K562 (cell line): Measurements from ENCODE around the gene ARSI. TPM values are rescaled to one million over a fixed set of nuclear protein-coding genes. Genes with fewer than 3 reads are reported as not detected.

ENCODE experiments used
- ATAC-seq: fragments of 200-7000 bp; cut with Tn5 transposase; 3 replicates; pipeline ENCODE4 v1.9.1; 2020; ENCODE audit warnings: moderate library complexity
- BruUV-seq: library from RNA; stranded (reverse); fragments of 400-500 nt; replicated peaks from 2 replicates; lab custom pipeline; 2021; lab: Mats Ljungman, UMichigan
- CTCF ChIA-PET: fragments of 300-600 bp; formaldehyde crosslinking; extraction: SDS; loops from one replicate; lab custom pipeline; 2021; ENCODE audit warnings: low intra/inter-chr PET ratio; lab: Yijun Ruan, JAX
- POLR2A ChIA-PET: fragments of 300-600, 350-650 bp; sonication (Branson Sonifier 250); formaldehyde crosslinking; extraction: SDS; loops from one replicate; lab custom pipeline; 2021; ENCODE audit warnings: antibody characterized with exemption, inconsistent platforms; lab: Yijun Ruan, JAX
- DNase-seq, 4 experiments: peaks; one replicate each; pipeline versions ENCODE4 v3.0.0 to v3.0.0-alpha.2; 2011 to 2018; ENCODE audit warnings: low spot score in 3 of 4, mixed read lengths in 3 of 4; ENCODE audit errors: extremely low read depth in 1 of 4
- FAIRE-seq: peaks from 2 replicates; lab custom pipeline; 2011; peaks lifted over from hg19 to GRCh38; lab: Jason Lieb, UNC
- H2AFZ ChIP-seq: 2 replicates; pipeline ENCODE4 v1.6.0; 2011; ENCODE audit warnings: low read depth, low read length, control low read depth, inconsistent platforms
- H3K27ac ChIP-seq: fragments of 200-600 bp; 3 replicates; pipeline ENCODE4 v1.8.0; 2011; ENCODE audit warnings: low read depth, mild to moderate bottlenecking, control low read depth, inconsistent platforms, low read length, moderate library complexity, mixed read lengths; ENCODE audit errors: extremely low read depth
- H3K27me3 ChIP-seq, 2 experiments: fragments of 300-600 bp in 1 of 2; 2 replicates in 1 of 2; 3 replicates in 1 of 2; pipeline versions ENCODE4 v1.6.0 to v1.8.0; 2011; ENCODE audit warnings: inconsistent platforms in 2 of 2, low read length in 2 of 2, mild to moderate bottlenecking in 1 of 2, mixed read lengths in 1 of 2, moderate library complexity in 1 of 2; ENCODE audit not compliant: control insufficient read depth in 2 of 2, insufficient read depth in 2 of 2
- H3K36me3 ChIP-seq: fragments of 300-600 bp; 3 replicates; pipeline ENCODE4 v1.8.0; 2011; ENCODE audit warnings: mild to moderate bottlenecking, low read length, inconsistent platforms; ENCODE audit not compliant: control insufficient read depth, insufficient read depth
- H3K4me1 ChIP-seq, 2 experiments: fragments of 200-600 bp in 1 of 2; replicated peaks in 1 of 2; 2 replicates in 1 of 2; 3 replicates in 1 of 2; pipeline versions ENCODE4 v1.5.1 to v1.8.0; 2011; ENCODE audit warnings: inconsistent platforms in 2 of 2, low read length in 2 of 2, mild to moderate bottlenecking in 1 of 2, mixed read lengths in 1 of 2, moderate library complexity in 1 of 2; ENCODE audit not compliant: control insufficient read depth in 2 of 2, insufficient read depth in 2 of 2
- H3K4me2 ChIP-seq: 2 replicates; pipeline ENCODE4 v1.6.1; 2011; ENCODE audit warnings: low read length, control low read depth, inconsistent platforms, mixed read lengths; ENCODE audit not compliant: insufficient read depth
- H3K4me3 ChIP-seq: fragments of 200-600 bp; sonication (generic), shearing (Covaris generic); 2 replicates; pipeline ENCODE4 v1.5.1; 2016; ENCODE audit warnings: control low read depth, inconsistent platforms
- H3K79me2 ChIP-seq: fragments of 200-600 bp; 3 replicates; pipeline ENCODE4 v1.8.0; 2011; ENCODE audit warnings: low read length, inconsistent platforms; ENCODE audit not compliant: control insufficient read depth, insufficient read depth
- H3K9ac ChIP-seq, 2 experiments: 2 replicates each; pipeline versions ENCODE4 v1.6.0 to v1.6.1; 2011; ENCODE audit warnings: low read depth in 2 of 2, low read length in 2 of 2, control low read depth in 1 of 2, inconsistent platforms in 1 of 2, mild to moderate bottlenecking in 1 of 2, mixed read lengths in 1 of 2; ENCODE audit not compliant: insufficient read depth in 1 of 2
- H3K9me1 ChIP-seq: one replicate; pipeline ENCODE4 v1.6.0; 2011; ENCODE audit warnings: inconsistent platforms, mild to moderate bottlenecking, low read length, moderate library complexity; ENCODE audit not compliant: control insufficient read depth, insufficient read depth
- H3K9me3 ChIP-seq: replicated peaks from 2 replicates; pipeline ENCODE4 v1.5.1; 2011; ENCODE audit warnings: low read depth, low read length, inconsistent platforms; ENCODE audit not compliant: control insufficient read depth, insufficient read depth
- H4K20me1 ChIP-seq: replicated peaks from 2 replicates; pipeline ENCODE4 v1.6.1; 2011; ENCODE audit warnings: low read length, inconsistent platforms, mixed read lengths; ENCODE audit not compliant: control insufficient read depth, insufficient read depth
- BACH1 ChIP-seq: fragments of 200-800 bp; sonication (Bioruptor generic); IDR thresholded peaks from 2 replicates; pipeline ENCODE4 v1.6.1; 2016; ENCODE audit warnings: missing genetic modification characterization, missing compliant biosample characterization
- BHLHE40 ChIP-seq: IDR thresholded peaks from 2 replicates; pipeline ENCODE4 v1.6.1; 2011; ENCODE audit warnings: low read length, improper control_type of control experiment
- DPF2 ChIP-seq: fragments of 450-650 bp; IDR thresholded peaks from 2 replicates; pipeline ENCODE4 v1.6.1; 2016
- EP300 ChIP-seq: IDR thresholded peaks from 2 replicates; pipeline ENCODE4 v1.6.1; 2012; ENCODE audit warnings: low read length, improper control_type of control experiment
- ID3 ChIP-seq, 2 experiments: fragments of 250-450 bp in 1 of 2; fragments of 450-650 bp in 1 of 2; sonication (Bioruptor Pico) in 1 of 2; IDR thresholded peaks; 2 replicates each; pipeline versions ENCODE4 v1.6.1 to v1.8.0; 2016 to 2021; ENCODE audit warnings: mild to moderate bottlenecking in 2 of 2, moderate library complexity in 2 of 2, missing compliant biosample characterization in 1 of 2, missing genetic modification characterization in 1 of 2
- MAX ChIP-seq: sonication (generic); formaldehyde crosslinking; IDR thresholded peaks from 2 replicates; pipeline ENCODE4 v1.9.0; 2022; ENCODE audit warnings: mild to moderate bottlenecking, missing genetic modification reagents
- NFIC ChIP-seq: fragments of 450-650 bp; IDR thresholded peaks from 2 replicates; pipeline ENCODE4 v1.6.1; 2017; ENCODE audit warnings: mild to moderate bottlenecking, inconsistent platforms
- NR1H2 ChIP-seq: sonication (generic); formaldehyde crosslinking; IDR thresholded peaks from 2 replicates; pipeline ENCODE4 v1.4.0; 2020; ENCODE audit warnings: mild to moderate bottlenecking, missing genetic modification reagents
- NR4A1 ChIP-seq, 2 experiments: fragments of 250-450 bp in 1 of 2; fragments of 450-650 bp in 1 of 2; sonication (Bioruptor Pico) in 1 of 2; IDR thresholded peaks; 2 replicates each; pipeline versions ENCODE4 v1.4.0 to v1.6.1; 2016 to 2020; ENCODE audit warnings: mild to moderate bottlenecking in 2 of 2, missing compliant biosample characterization in 1 of 2, missing genetic modification characterization in 1 of 2, moderate library complexity in 1 of 2
- SMAD4 ChIP-seq: fragments of 250-450 bp; sonication (Bioruptor Pico); conservative IDR thresholded peaks from 2 replicates; pipeline ENCODE4 v1.8.0; 2021; ENCODE audit warnings: inconsistent platforms, mild to moderate bottlenecking, moderate library complexity
- STAT5A ChIP-seq: IDR thresholded peaks from 2 replicates; pipeline ENCODE4 v1.6.1; 2012; ENCODE audit warnings: low read length, inconsistent platforms, borderline replicate concordance
- ZNF133 ChIP-seq: fragments of 250-450 bp; sonication (Bioruptor Pico); IDR thresholded peaks from 2 replicates; pipeline ENCODE4 v1.4.0; 2020; ENCODE audit warnings: mild to moderate bottlenecking
- ZNF274 ChIP-seq: IDR thresholded peaks from 2 replicates; pipeline ENCODE4 v1.6.1; 2011; ENCODE audit warnings: low read depth, mild to moderate bottlenecking, low read length, moderate library complexity, borderline replicate concordance
- ZNF316 ChIP-seq: fragments of 450-650 bp; IDR thresholded peaks from 2 replicates; pipeline ENCODE4 v1.6.1; 2016
- WGBS: fragments of 100-300 bp; shearing (Covaris generic); methylation state at CpG from one replicate; pipeline ENCODE4 v1.1.6; 2016; ENCODE audit warnings: low coverage, mixed read lengths; ENCODE audit not compliant: insufficient coverage; ENCODE audit errors: missing lambda C conversion rate; 5-methylcytosine and 5-hydroxymethylcytosine counted together
- in situ Hi-C: fragments of 300-500 bp; cut with MboI; formaldehyde crosslinking; loops from 4 replicates; pipeline ENCODE4 v1.15.0; 2018; ENCODE audit warnings: inconsistent platforms, mixed read lengths
- intact Hi-C: fragments of 100-400 bp; cut with micrococcal nuclease; formaldehyde crosslinking; loops from 2 replicates; pipeline ENCODE4 v1.14.2; 2022
- polyA plus RNA-seq, 8 experiments: library from polyadenylated mRNA; depleted of rRNA in 4 of 8; stranded (reverse) in 5 of 8; unstranded in 3 of 8; fragments of >200 nt; fragmentation: Nextera tagmentation in 2 of 8; fragmentation: Illumina TruSeq in 1 of 8; extraction: Ambion mirVana in 2 of 8; extraction: Trizol in 1 of 8; gene quantifications; 2 replicates each; pipeline versions ENCODE4 v1.2.1 to v1.2.3, GENCODE V29; 2011 to 2014; ENCODE audit warnings: inconsistent platforms in 1 of 8, missing spikeins in 1 of 8
- total RNA-seq, 7 experiments: library from RNA; depleted of rRNA in 6 of 7; stranded (reverse); fragments of >200 nt in 6 of 7; fragmentation: Illumina TruSeq in 2 of 7; extraction: Trizol in 2 of 7; gene quantifications; 2 replicates each; pipeline versions ENCODE4 v1.2.1 to v1.2.3, GENCODE V29; 2011 to 2021; ENCODE audit warnings: low replicate concordance in 1 of 7
- TF ChIP-seq, protein P1 (sequence below), 2 experiments: fragments of 450-650 bp; formaldehyde crosslinking in 1 of 2; IDR thresholded peaks; 2 replicates each; pipeline versions ENCODE4 v1.4.0 to v1.6.1; 2014 to 2020; ENCODE audit warnings: mild to moderate bottlenecking in 2 of 2, borderline replicate concordance in 1 of 2, low read depth in 1 of 2

Gene ARSI
- total and polyA plus RNA-seq, 9 of the 15 experiments (the other 6 are each of a cell fraction or from before 2014, with no cell fraction given), result 0.04 to 0.07 TPM; not detected in 7

DNA sequence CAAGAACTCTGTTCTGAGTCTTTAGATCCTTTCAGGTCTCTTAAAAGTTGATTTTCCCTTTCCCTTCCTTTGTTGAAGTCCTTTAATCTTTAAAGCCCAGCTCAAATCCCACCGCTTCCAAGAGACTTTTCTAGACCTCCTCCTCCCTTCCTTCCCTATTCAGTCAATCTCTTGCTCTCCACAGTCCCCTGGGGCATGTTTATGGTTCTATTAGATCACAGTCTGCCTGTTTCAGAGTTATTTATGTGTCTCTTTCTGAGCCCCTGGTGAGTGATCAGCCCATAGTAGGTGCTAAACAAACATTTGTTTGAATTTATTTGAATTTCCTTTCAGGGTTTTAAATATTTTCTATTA lies 7.2 kb upstream of the ARSI start:
- no peak for FAIRE-seq
- DNase-seq, result no peak
- POLR2A ChIA-PET, result interaction anchor here (0.6 to 2.9 kb wide), 3 partner anchors 10 to 25 kb away, joined by 3 to 7 read pairs (median 7); no protein-coding TSS in a partner anchor
- Histone ChIP-seq H3K36me3 (no peaks in the 10 kb centered on the region), H3K4me2 (no peak overlapping the region), H4K20me1 (no peaks in the 10 kb centered on the region; the same call in 1 of the 2 replicates), H3K4me3 (no peak overlapping the region), H3K9ac (no peak overlapping the region), H3K9me1 (no peaks in the 10 kb centered on the region), H3K27me3 (peaks cover 26 to 38% of the 10 kb centered on the region in 2 experiments), H2AFZ (no peak overlapping the region), H3K9me3 (no peaks in the 10 kb centered on the region), H3K27ac (no peak overlapping the region), H3K4me1 (no peaks in the 10 kb centered on the region), H3K79me2 (no peaks in the 10 kb centered on the region)
- in situ Hi-C loops, result no loop called here
- 0% methylated on average over 1 of the region's 1 CpG for WGBS
- CTCF ChIA-PET, result no interaction called here
- intact Hi-C loops, result no loop called here
- BruUV-seq, result no TSS peak
- ATAC-seq, result no peak
- TF ChIP-seq SMAD4 (CRISPR knock-in tag) (no peak), NR4A1 (CRISPR knock-in tag; IDR thresholded peaks at IDR 0.05) (no peak), NR4A1 (tag; IDR thresholded peaks at IDR 0.05) (no peak), BACH1 (tag) (no peak), ZNF133 (CRISPR knock-in tag) (no peak), STAT5A (no peak), BHLHE40 (no peak), EP300 (no peak), ZNF316 (no peak), DPF2 (no peak), NR1H2 (CRISPR knock-in tag) (no peak), NFIC (no peak), ZNF274 (no peak), MAX (CRISPR knock-in tag) (no peak), ID3 (CRISPR knock-in tag; IDR thresholded peaks at IDR 0.05) (no peak), ID3 (tag; IDR thresholded peaks at IDR 0.05) (no peak)
- TF ChIP-seq, protein P1, sequence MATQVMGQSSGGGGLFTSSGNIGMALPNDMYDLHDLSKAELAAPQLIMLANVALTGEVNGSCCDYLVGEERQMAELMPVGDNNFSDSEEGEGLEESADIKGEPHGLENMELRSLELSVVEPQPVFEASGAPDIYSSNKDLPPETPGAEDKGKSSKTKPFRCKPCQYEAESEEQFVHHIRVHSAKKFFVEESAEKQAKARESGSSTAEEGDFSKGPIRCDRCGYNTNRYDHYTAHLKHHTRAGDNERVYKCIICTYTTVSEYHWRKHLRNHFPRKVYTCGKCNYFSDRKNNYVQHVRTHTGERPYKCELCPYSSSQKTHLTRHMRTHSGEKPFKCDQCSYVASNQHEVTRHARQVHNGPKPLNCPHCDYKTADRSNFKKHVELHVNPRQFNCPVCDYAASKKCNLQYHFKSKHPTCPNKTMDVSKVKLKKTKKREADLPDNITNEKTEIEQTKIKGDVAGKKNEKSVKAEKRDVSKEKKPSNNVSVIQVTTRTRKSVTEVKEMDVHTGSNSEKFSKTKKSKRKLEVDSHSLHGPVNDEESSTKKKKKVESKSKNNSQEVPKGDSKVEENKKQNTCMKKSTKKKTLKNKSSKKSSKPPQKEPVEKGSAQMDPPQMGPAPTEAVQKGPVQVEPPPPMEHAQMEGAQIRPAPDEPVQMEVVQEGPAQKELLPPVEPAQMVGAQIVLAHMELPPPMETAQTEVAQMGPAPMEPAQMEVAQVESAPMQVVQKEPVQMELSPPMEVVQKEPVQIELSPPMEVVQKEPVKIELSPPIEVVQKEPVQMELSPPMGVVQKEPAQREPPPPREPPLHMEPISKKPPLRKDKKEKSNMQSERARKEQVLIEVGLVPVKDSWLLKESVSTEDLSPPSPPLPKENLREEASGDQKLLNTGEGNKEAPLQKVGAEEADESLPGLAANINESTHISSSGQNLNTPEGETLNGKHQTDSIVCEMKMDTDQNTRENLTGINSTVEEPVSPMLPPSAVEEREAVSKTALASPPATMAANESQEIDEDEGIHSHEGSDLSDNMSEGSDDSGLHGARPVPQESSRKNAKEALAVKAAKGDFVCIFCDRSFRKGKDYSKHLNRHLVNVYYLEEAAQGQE (IDR thresholded peaks at IDR 0.05; ENCODE audit: borderline replicate concordance), result no peak
- TF ChIP-seq, protein P1 (CRISPR knock-in tag; IDR thresholded peaks at IDR 0.05; ENCODE audit: low read depth), result no peak
